ENCODE data around the gene MEF2C.

DNA sequence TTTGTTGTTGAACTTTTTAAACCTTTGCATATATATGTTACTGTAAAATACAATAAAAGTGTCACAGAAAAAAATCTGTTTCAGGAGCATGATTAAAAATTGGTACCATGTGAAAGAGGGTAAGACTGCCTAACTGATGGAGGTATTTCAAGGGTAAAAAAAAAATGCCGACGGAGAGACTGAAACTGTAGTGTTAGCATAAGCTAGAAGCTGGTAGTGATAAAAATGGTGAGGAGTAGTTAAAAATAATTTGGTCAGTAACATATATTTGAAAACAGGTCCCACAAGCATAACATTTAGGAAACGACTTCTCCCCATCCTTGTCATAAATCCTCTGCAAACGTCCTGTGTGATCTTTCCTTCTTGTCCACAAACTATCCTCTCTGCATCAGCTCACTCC, 64.7 kb downstream of the MEF2C start:
- TF ChIP-seq CTCF (IDR thresholded peaks at IDR 0.05; ENCODE audit: insufficient read depth, low read depth, low read length): no peak
- no peak for TF ChIP-seq EZH2 (IDR thresholded peaks at IDR 0.05; ENCODE audit: insufficient read depth, low read length)
